A549 treated with Hydrocortisone at 1 μM for 4 hours (cell line): ENCODE data around the gene SPTAN1. TPM values are rescaled to one million over a fixed set of nuclear protein-coding genes. Genes with fewer than 3 reads are reported as not detected.

Experiments
- total RNA-seq: library from RNA; stranded (reverse); fragments of 200-300 nt; extraction: Qiagen RNA extraction; gene quantifications from 5 replicates; pipeline ENCODE4 v1.2.3, GENCODE V29; 2022

Gene SPTAN1
- 143 to 155 TPM (median 151 TPM) in 5 replicates for total RNA-seq

GRCh38 chr9:128552153-128552743 is at the start of gene SPTAN1:
SPTAN1 (plus strand) TSS chr9:128552587; CDS start chr9:128566741, 14,154 bp downstream.

GRCh38 chr9:128504485-128505413 is 47.6 kb upstream of the SPTAN1 start, which contains the start of gene GLE1:
GLE1 (plus strand) TSS chr9:128504719; CDS start chr9:128504806, 87 bp downstream.

GRCh38 chr9:128656416-128657343 is 104.3 kb downstream of the SPTAN1 start, which contains the start of gene DYNC2I2:
DYNC2I2 (minus strand) TSS chr9:128656847; CDS start chr9:128656726, 121 bp downstream.

Other genes starting within 250 kb of the SPTAN1 start
- gene TRUB2, start 230.1 kb upstream of the SPTAN1 start, total RNA-seq: 39.4 to 51.8 TPM (median 47.4 TPM) in 5 replicates
- 46.0 to 60.9 TPM (median 56.5 TPM) in 5 replicates for gene COQ4, start 229.7 kb upstream of the SPTAN1 start, total RNA-seq
- gene SLC27A4, start 212.1 kb upstream of the SPTAN1 start, total RNA-seq: 43.0 to 51.7 TPM (median 44.7 TPM) in 5 replicates
- 72.5 to 89.1 TPM (median 82.5 TPM) in 5 replicates for gene URM1, start 181.2 kb upstream of the SPTAN1 start, total RNA-seq
- 32.2 to 40.3 TPM (median 37.9 TPM) in 5 replicates for gene CERCAM, start 131.7 kb upstream of the SPTAN1 start, total RNA-seq
- 23.7 to 29.1 TPM (median 25.2 TPM) in 5 replicates for gene ODF2, start 96.6 kb upstream of the SPTAN1 start, total RNA-seq
- gene GLE1, start 47.9 kb upstream of the SPTAN1 start, total RNA-seq: 28.3 to 33.3 TPM (median 28.8 TPM) in 5 replicates
- 101 to 138 TPM (median 132 TPM) in 5 replicates for gene DYNC2I2, start 104.3 kb downstream of the SPTAN1 start, total RNA-seq
- 367 to 533 TPM (median 408 TPM) in 5 replicates for gene SET, start 136.6 kb downstream of the SPTAN1 start, total RNA-seq
- gene PKN3, start 149.9 kb downstream of the SPTAN1 start, total RNA-seq: 14.4 to 17.5 TPM (median 16.3 TPM) in 5 replicates
- 66.7 to 93.4 TPM (median 90.6 TPM) in 5 replicates for gene ZDHHC12, start 171.5 kb downstream of the SPTAN1 start, total RNA-seq
- 14.0 to 15.9 TPM (median 15.1 TPM) in 5 replicates for gene ZER1, start 219.3 kb downstream of the SPTAN1 start, total RNA-seq
- gene TBC1D13, start 234.7 kb downstream of the SPTAN1 start, total RNA-seq: 20.7 to 24.8 TPM (median 21.3 TPM) in 5 replicates